NCI-H526 treated with DMSO at 0.1 percent for 48 hours (cell line): ENCODE results near the gene MARK2.

Source experiments
- DNase-seq: peaks from one replicate; lab custom pipeline; 2025; lab: John Stamatoyannopoulos, UW

The MARK2 gene

GRCh38 chr11:63929616-63930015 lies 90.7 kb downstream of the MARK2 start:
- DNase-seq, result no peak

GRCh38 chr11:63931045-63931444 lies 92.1 kb downstream of the MARK2 start:
- no peak for DNase-seq

- DNase-seq, result no peak
Observed at GRCh38 chr11:63931876-63932275, 93.0 kb downstream of the MARK2 start.

GRCh38 chr11:63933459-63933858 lies 94.5 kb downstream of the MARK2 start:
- no peak for DNase-seq

- no peak for DNase-seq
Observed at GRCh38 chr11:63937713-63938478, 99.0 kb downstream of the MARK2 start.

- peak; percentile 96 for DNase-seq
Observed at GRCh38 chr11:63938479-63939396, 99.8 kb downstream of the MARK2 start, which contains the start of gene NAA40. NAA40 (plus strand) TSS chr11:63939002; CDS start chr11:63939097, 95 bp downstream.

- DNase-seq, result no peak
Observed at GRCh38 chr11:63939397-63939891, 100.5 kb downstream of the MARK2 start.

- no peak for DNase-seq
Observed at GRCh38 chr11:63940786-63941185, 101.9 kb downstream of the MARK2 start.

GRCh38 chr11:63941901-63942300 lies 103.0 kb downstream of the MARK2 start:
- DNase-seq, result no peak

GRCh38 chr11:63942803-63943202 lies 103.9 kb downstream of the MARK2 start:
- DNase-seq, result no peak

- DNase-seq, result no peak
Observed at GRCh38 chr11:63944987-63945386, 106.1 kb downstream of the MARK2 start.

- peak; percentile 76 for DNase-seq
Observed at GRCh38 chr11:63945477-63946163, 106.7 kb downstream of the MARK2 start.

GRCh38 chr11:63951779-63952536 lies 113.0 kb downstream of the MARK2 start:
- DNase-seq, result no peak

GRCh38 chr11:63952570-63952969 lies 113.7 kb downstream of the MARK2 start:
- DNase-seq, result no peak

- DNase-seq, result no peak
Observed at GRCh38 chr11:63958008-63958407, 119.1 kb downstream of the MARK2 start.
